Adrenal gland (tissue), 12 donors: ENCODE results near the gene VCP. TPM values are rescaled to one million over a fixed set of nuclear protein-coding genes. Genes with fewer than 3 reads are reported as not detected.

ENCODE experiments used
- DNase-seq, 7 donors: peaks; one replicate each; pipeline ENCODE4 v3.0.0-alpha.2; 2019 to 2020
- H3K27ac ChIP-seq, 5 donors: fragments of 200-600 bp; sonication (generic) in 4 of 5; 1 replicate in 3 of 5; 2 replicates in 2 of 5; pipeline versions ENCODE4 v1.5.1 to v1.8.0; 2016 to 2020; ENCODE audit warnings: mild to moderate bottlenecking in 1 of 5
- H3K27me3 ChIP-seq: fragments of 200-600 bp; 2 replicates; pipeline ENCODE4 v1.8.0; 2021
- H3K36me3 ChIP-seq, 2 donors: fragments of 200-600 bp; replicated peaks in 1 of 2; 1 replicate in 1 of 2; 2 replicates in 1 of 2; pipeline versions ENCODE4 v1.5.1 to v1.8.0; 2018 to 2022
- H3K4me1 ChIP-seq, 2 donors: fragments of 200-600 bp; replicated peaks in 1 of 2; 1 replicate in 1 of 2; 2 replicates in 1 of 2; pipeline versions ENCODE4 v1.5.1 to v1.8.0; 2018 to 2021
- H3K4me3 ChIP-seq, 4 donors: fragments of 200-600 bp; sonication (generic) in 3 of 4; one replicate each; pipeline ENCODE4 v1.5.1; 2016 to 2018
- H3K9me3 ChIP-seq, 3 donors: fragments of 200-600 bp; sonication (generic) in 1 of 3; replicated peaks in 1 of 3; 1 replicate in 2 of 3; 2 replicates in 1 of 3; pipeline versions ENCODE4 v1.5.1 to v1.8.0; 2016 to 2021
- CTCF ChIP-seq, 6 experiments: fragments of 450-650 bp in 4 of 6; fragments of 200-600 bp in 2 of 6; sonication (generic) in 1 of 6; IDR thresholded peaks; 1 replicate in 5 of 6; 2 replicates in 1 of 6; pipeline versions ENCODE4 v1.5.1 to v1.8.0; 2016 to 2021; ENCODE audit warnings: antibody characterized with exemption in 6 of 6, mild to moderate bottlenecking in 2 of 6, moderate library complexity in 1 of 6
- POLR2A ChIP-seq, 2 donors: fragments of 450-650 bp; IDR thresholded peaks; one replicate each; pipeline ENCODE4 v1.6.1; 2017; ENCODE audit warnings: antibody characterized with exemption in 2 of 2, mild to moderate bottlenecking in 2 of 2, moderate library complexity in 1 of 2
- WGBS, 4 donors: extraction: QIAGEN DNeasy Blood & Tissue Kit in 2 of 4; methylation state at CpG; one replicate each; pipeline versions ENCODE4 v1.1.5 to v1.1.7; 2013 to 2017; 5-methylcytosine and 5-hydroxymethylcytosine counted together
- intact Hi-C, 2 donors: fragments of 100-400 bp; cut with DNase I; formaldehyde crosslinking; loops; one replicate each; pipeline versions ENCODE4 v1.14.1 to v1.15.0; 2022 to 2023
- polyA plus RNA-seq, 3 donors: library from polyadenylated mRNA; stranded (reverse); fragments of 200-250 nt in 2 of 3; fragments of 350-450 nt in 1 of 3; fragmentation: Illumina TruSeq in 1 of 3; extraction: RNeasy Lipid Tissue Mini Kit (QIAGEN cat#74804) in 1 of 3; gene quantifications; one replicate each; pipeline ENCODE4 v1.2.3, GENCODE V29; 2013 to 2014
- total RNA-seq, 9 donors: library from RNA; depleted of rRNA in 4 of 9; stranded (reverse); fragments of >200 nt in 4 of 9; fragments of 120-200 nt in 1 of 9; fragmentation: NEBNext Ultra II Directional in 1 of 9; extraction: Animal tissue kit (Norgen Biotek cat#: 25700) in 1 of 9; gene quantifications; one replicate each; pipeline versions ENCODE4 v1.1.0 to v1.2.4, GENCODE V29; 2013 to 2023
- donor health status: healthy with polysubstance abuse.
- donor health status: Bipolar disorder and iron deficiency.
- donor health status: DM: yes; HTN: yes; CAD: no.
- donor health status: DM: no; HTN: no; CAD: no.
- donor health status: DM: no; HTN: no; CAD: no.
- donor health status: DM: yes; HTN: yes; CAD: no.

VCP gene
- total and polyA plus RNA-seq, 12 donors, result 65.1 to 555 (median 251) TPM

- WGBS, 4 donors, result 88 to 95% (median 91%) methylated on average over 11 to 13 of the region's 13 CpGs
- H3K4me1 ChIP-seq, result peaks cover 17 to 30% of the 10 kb centered on the region in 2 donors
- no peak overlapping the region for H3K27ac ChIP-seq
- no peaks in the 10 kb centered on the region for H3K9me3 ChIP-seq
- peak in 2 of 7 donors; percentile 24 to 51 for DNase-seq
- H3K4me3 ChIP-seq, result no peak overlapping the region
- H3K27me3 ChIP-seq, result no peaks in the 10 kb centered on the region
- no peak for TF ChIP-seq POLR2A (IDR thresholded peaks at IDR 0.05)
- no peak for TF ChIP-seq CTCF (IDR thresholded peaks at IDR 0.05)
- peaks cover 0 to 50% of the 10 kb centered on the region in 2 donors for H3K36me3 ChIP-seq
- intact Hi-C loops, result no loop called here
These were observed 33.3 kb upstream of the VCP start for GRCh38 chr9:35105571-35106342.

- Histone ChIP-seq H3K4me3 (no peak overlapping the region), H3K9me3 (no peaks in the 10 kb centered on the region), H3K27ac (no peak overlapping the region), H3K36me3 (peaks cover 0 to 56% of the 10 kb centered on the region in 2 donors), H3K27me3 (no peaks in the 10 kb centered on the region), H3K4me1 (peaks cover 11 to 23% of the 10 kb centered on the region in 2 donors)
- DNase-seq, result peak in 1 of 7 donors; percentile 48
- intact Hi-C loops, result no loop called here
- 88 to 93% (median 92%) methylated on average over 12 of the region's 12 CpGs for WGBS, 4 donors
- TF ChIP-seq CTCF (IDR thresholded peaks at IDR 0.05) (no peak), POLR2A (IDR thresholded peaks at IDR 0.05) (no peak)
These were observed 32.7 kb upstream of the VCP start for GRCh38 chr9:35105126-35105525.

GRCh38 chr9:35104586-35104985 lies 32.2 kb upstream of the VCP start:
- H3K9me3 ChIP-seq, result no peaks in the 10 kb centered on the region
- no peak overlapping the region for H3K4me3 ChIP-seq
- H3K36me3 ChIP-seq, result peaks cover 0 to 62% of the 10 kb centered on the region in 2 donors
- TF ChIP-seq CTCF (IDR thresholded peaks at IDR 0.05) (no peak), POLR2A (IDR thresholded peaks at IDR 0.05) (no peak)
- 86 to 92% (median 90%) methylated on average over 4 of the region's 4 CpGs for WGBS, 4 donors
- H3K27me3 ChIP-seq, result no peaks in the 10 kb centered on the region
- peak in 1 of 7 donors; percentile 35 for DNase-seq
- H3K4me1 ChIP-seq, result peaks cover 7 to 18% of the 10 kb centered on the region in 2 donors
- H3K27ac ChIP-seq, result no peak overlapping the region
- intact Hi-C loops, result no loop called here

GRCh38 chr9:35103660-35104191 lies 31.3 kb upstream of the VCP start:
- WGBS, 4 donors, result 31 to 42% (median 37%) methylated on average over 5 of the region's 5 CpGs
- Histone ChIP-seq H3K4me1 (peaks cover 7 to 18% of the 10 kb centered on the region in 2 donors), H3K36me3 (peaks cover 0 to 66% of the 10 kb centered on the region in 2 donors), H3K9me3 (no peaks in the 10 kb centered on the region), H3K27me3 (no peaks in the 10 kb centered on the region), H3K27ac (peak overlapping the region in 4 of 5 donors; percentile 63 to 89 (median 77)), H3K4me3 (peak overlapping the region in 1 of 4 donors; percentile 78)
- TF ChIP-seq CTCF (IDR thresholded peaks at IDR 0.05) (no peak), POLR2A (IDR thresholded peaks at IDR 0.05) (no peak)
- intact Hi-C loops, result no loop called here
- no peak for DNase-seq
